ENCODE data around the gene MAP2K1. TPM values are rescaled to one million over a fixed set of nuclear protein-coding genes. Genes with fewer than 3 reads are reported as not detected.

Gene MAP2K1
- total and polyA plus RNA-seq, 4 donors: 21.9 to 57.7 (median 43.0) TPM

DNA sequence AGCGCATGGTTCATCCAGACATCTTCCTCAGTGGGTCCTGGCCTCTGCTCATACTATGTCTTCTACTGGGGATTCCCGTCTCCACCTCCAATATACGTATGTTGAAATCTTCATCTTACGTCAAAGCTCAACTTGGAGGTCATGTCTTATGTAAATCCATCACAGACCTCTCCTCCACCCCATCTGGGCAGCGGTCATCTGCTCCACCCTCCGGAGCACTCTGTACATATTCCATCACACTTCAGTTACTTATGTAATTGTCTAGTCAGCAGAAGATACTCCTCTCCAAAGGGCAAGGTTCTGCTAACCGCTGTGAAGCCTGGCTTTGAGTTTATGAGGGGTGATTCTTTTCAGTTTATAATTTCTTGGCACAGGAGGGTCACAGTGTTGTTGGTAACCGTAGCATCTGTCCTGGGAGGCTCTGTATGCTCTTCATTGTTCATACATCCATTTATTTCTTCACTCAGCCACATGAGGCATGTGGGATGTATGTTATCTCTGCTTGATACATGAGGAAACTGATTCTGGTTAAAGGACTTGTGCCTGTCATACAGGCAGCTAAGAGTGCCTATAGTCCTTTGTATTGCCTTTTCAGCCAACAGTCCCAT lies 22.1 kb downstream of the MAP2K1 start:
- no peaks in the 10 kb centered on the region for H3K27me3 ChIP-seq (ENCODE audit: control insufficient read depth in 1 of 2, insufficient read depth in 2 of 2, low read length in 1 of 2)
- intact Hi-C loops (cut with DNase I): no loop called here
- H3K27ac ChIP-seq (ENCODE audit: low read depth in 1 of 2, low read length in 2 of 2): no peak overlapping the region
- DNase-seq (no peak), ATAC-seq (ENCODE audit: low FRiP score) (no peak)
- peaks cover 0 to 8% of the 10 kb centered on the region in 2 donors for H3K4me1 ChIP-seq (ENCODE audit: control insufficient read depth in 1 of 2, insufficient read depth in 2 of 2, low read length in 2 of 2)
- no peaks in the 10 kb centered on the region for H3K9me3 ChIP-seq (ENCODE audit: control insufficient read depth, low read length)
- 94 to 95% methylated on average over 8 of the region's 8 CpGs for WGBS, 2 donors
- H3K36me3 ChIP-seq (ENCODE audit: control insufficient read depth in 1 of 2, insufficient read depth in 2 of 2, low read length in 1 of 2): no peaks in the 10 kb centered on the region
- H3K4me3 ChIP-seq (ENCODE audit: low read length in 2 of 2): no peak overlapping the region

DNA sequence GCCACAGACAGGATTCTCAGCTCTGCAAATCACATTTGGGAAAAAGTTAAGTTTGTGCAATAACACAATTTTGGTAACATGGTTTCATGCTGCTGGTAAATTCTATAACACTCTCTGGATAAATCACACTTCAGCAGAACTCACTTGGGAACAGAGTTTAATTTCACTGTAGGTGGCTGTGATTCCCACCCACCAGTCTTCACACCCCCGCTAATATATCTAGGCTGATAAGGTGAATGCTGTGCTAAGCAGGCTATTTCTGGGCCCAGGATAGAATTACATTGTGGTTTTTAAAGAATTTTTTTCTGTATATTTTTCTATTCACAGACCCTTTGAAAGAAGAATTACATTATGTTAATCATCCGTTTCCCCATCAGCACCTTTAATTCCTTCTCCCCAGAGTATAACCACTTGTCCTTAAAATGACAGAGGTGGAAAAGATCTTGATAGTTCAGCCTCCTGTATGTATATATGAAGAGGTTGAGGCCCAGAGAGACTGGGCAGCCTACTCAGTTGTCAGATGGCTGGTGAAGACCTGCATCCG lies 22.9 kb downstream of the MAP2K1 start:
- no peak for ATAC-seq (ENCODE audit: low FRiP score)
- DNase-seq: no peak

DNA sequence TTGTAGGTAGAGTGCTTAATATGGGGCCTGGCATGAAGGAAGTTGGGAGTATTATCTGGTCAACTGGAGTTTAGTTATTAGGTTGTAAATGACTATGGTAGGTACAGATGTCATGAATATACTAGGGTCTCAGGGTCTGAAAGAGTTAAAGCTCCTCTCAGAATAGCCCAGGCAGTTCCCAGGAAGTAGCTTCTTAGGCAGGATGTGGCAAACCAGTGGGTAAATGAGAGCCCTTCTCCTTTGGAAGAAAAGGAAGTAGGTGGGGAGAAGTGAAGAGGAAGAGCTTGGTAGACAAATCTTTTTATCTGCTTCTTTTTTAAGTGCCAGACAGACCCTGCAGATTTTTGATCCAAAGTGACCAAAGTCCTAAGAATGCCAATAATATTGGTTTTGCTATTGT lies 24.5 kb downstream of the MAP2K1 start:
- no peaks in the 10 kb centered on the region for H3K9me3 ChIP-seq (ENCODE audit: control insufficient read depth, low read length)
- no peak overlapping the region for H3K4me3 ChIP-seq (ENCODE audit: low read length in 2 of 2)
- intact Hi-C loops (cut with DNase I): no loop called here
- no peaks in the 10 kb centered on the region for H3K27me3 ChIP-seq (ENCODE audit: control insufficient read depth in 1 of 2, insufficient read depth in 2 of 2, low read length in 1 of 2)
- H3K4me1 ChIP-seq (ENCODE audit: control insufficient read depth in 1 of 2, insufficient read depth in 2 of 2, low read length in 2 of 2): peaks cover 0 to 1% of the 10 kb centered on the region in 2 donors
- ATAC-seq (ENCODE audit: low FRiP score) (no peak), DNase-seq (no peak)
- no peak overlapping the region for H3K27ac ChIP-seq (ENCODE audit: low read depth in 1 of 2, low read length in 2 of 2)
- no peaks in the 10 kb centered on the region for H3K36me3 ChIP-seq (ENCODE audit: control insufficient read depth in 1 of 2, insufficient read depth in 2 of 2, low read length in 1 of 2)

More for the DNA sequence above, 22.9 kb downstream of the MAP2K1 start:
- H3K36me3 ChIP-seq (ENCODE audit: control insufficient read depth in 1 of 2, insufficient read depth in 2 of 2, low read length in 1 of 2): no peaks in the 10 kb centered on the region
- H3K9me3 ChIP-seq (ENCODE audit: control insufficient read depth, low read length): no peaks in the 10 kb centered on the region
- H3K4me1 ChIP-seq (ENCODE audit: control insufficient read depth in 1 of 2, insufficient read depth in 2 of 2, low read length in 2 of 2): peaks cover 1 to 8% of the 10 kb centered on the region in 2 donors
- WGBS, 2 donors: 67 to 80% methylated on average over 3 of the region's 3 CpGs
- intact Hi-C loops (cut with DNase I): no loop called here
- no peaks in the 10 kb centered on the region for H3K27me3 ChIP-seq (ENCODE audit: control insufficient read depth in 1 of 2, insufficient read depth in 2 of 2, low read length in 1 of 2)
- H3K4me3 ChIP-seq (ENCODE audit: low read length in 2 of 2): no peak overlapping the region
- no peak overlapping the region for H3K27ac ChIP-seq (ENCODE audit: low read depth in 1 of 2, low read length in 2 of 2)

DNA sequence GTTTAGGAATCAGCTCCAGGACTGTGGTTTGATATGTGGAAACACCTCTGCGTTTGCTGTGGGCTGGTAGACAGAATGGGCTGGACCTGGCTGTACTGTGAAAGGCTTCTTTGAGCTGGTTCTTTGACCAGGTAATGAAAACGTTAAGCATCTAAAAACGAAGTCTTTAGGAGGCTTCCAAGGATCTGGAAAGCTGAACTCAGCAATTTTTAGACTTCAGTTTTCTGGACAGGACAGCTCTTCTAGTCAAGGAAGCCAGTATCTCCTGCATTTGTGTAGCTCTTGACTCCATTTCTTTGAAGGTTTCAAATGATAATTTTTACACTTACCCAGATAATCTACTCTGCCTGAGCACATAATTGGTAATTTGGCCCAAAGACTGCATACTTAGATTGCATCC lies 25.5 kb downstream of the MAP2K1 start:
- WGBS, 2 donors: 62 to 69% methylated on average over 3 of the region's 3 CpGs
- no peaks in the 10 kb centered on the region for H3K36me3 ChIP-seq (ENCODE audit: control insufficient read depth in 1 of 2, insufficient read depth in 2 of 2, low read length in 1 of 2)
- no peak for ATAC-seq (ENCODE audit: low FRiP score)
- no peaks in the 10 kb centered on the region for H3K9me3 ChIP-seq (ENCODE audit: control insufficient read depth, low read length)
- DNase-seq: no peak
- no peak overlapping the region for H3K27ac ChIP-seq (ENCODE audit: low read depth in 1 of 2, low read length in 2 of 2)
- no peak overlapping the region for H3K4me3 ChIP-seq (ENCODE audit: low read length in 2 of 2)
- peaks cover 0 to 1% of the 10 kb centered on the region in 2 donors for H3K4me1 ChIP-seq (ENCODE audit: control insufficient read depth in 1 of 2, insufficient read depth in 2 of 2, low read length in 2 of 2)
- intact Hi-C loops (cut with DNase I): no loop called here
- H3K27me3 ChIP-seq (ENCODE audit: control insufficient read depth in 1 of 2, insufficient read depth in 2 of 2, low read length in 1 of 2): no peaks in the 10 kb centered on the region

DNA sequence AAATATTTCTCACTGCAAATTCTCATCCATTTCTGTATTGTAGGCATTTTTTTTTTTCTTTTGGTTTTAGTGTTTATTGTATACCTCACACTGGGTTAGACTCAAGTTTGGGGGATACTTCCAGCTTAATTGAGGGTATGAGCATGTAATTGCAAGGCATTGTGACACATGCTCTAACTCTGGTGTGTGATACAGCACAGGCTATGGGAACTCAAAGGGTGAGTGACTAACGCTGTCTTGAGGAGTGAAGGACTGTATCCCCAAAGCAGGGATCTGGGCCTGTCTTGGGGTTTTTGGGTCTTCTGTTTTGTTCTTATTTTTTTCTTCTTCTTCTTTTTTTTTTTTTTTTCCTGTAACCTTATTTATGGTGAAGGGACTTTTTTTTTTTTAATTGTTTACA lies 26.9 kb downstream of the MAP2K1 start:
- ATAC-seq (ENCODE audit: low FRiP score): no peak
- no peaks in the 10 kb centered on the region for H3K36me3 ChIP-seq (ENCODE audit: control insufficient read depth in 1 of 2, insufficient read depth in 2 of 2, low read length in 1 of 2)
- no peak for DNase-seq
- intact Hi-C loops (cut with DNase I): no loop called here
- H3K4me3 ChIP-seq (ENCODE audit: low read length in 2 of 2): no peak overlapping the region
- H3K4me1 ChIP-seq (ENCODE audit: control insufficient read depth in 1 of 2, insufficient read depth in 2 of 2, low read length in 2 of 2): peaks cover 0 to 3% of the 10 kb centered on the region in 2 donors
- H3K9me3 ChIP-seq (ENCODE audit: control insufficient read depth, low read length): no peaks in the 10 kb centered on the region
- WGBS, 2 donors: 98 to 100% methylated on average over 1 of the region's 1 CpG
- H3K27ac ChIP-seq (ENCODE audit: low read depth in 1 of 2, low read length in 2 of 2): no peak overlapping the region
- no peaks in the 10 kb centered on the region for H3K27me3 ChIP-seq (ENCODE audit: control insufficient read depth in 1 of 2, insufficient read depth in 2 of 2, low read length in 1 of 2)

DNA sequence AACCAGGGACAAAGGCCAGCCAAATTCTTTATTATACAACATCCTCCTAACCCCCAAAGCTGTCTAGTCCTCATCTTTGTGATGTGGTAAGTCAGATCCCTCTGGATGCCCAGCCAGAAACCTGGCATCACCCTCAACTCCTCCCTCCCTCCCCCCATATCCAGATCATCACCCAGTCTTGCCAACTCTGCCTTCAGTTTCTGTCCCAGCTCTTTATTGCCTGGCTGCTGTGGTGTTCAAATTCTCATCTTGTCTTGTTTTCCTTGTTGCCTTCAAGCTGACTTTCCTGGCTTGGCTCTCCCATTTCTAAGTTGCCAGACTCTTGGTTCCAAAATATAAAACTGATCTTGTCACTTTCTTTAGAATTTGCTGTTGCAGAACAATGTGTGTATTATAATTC lies 28.6 kb downstream of the MAP2K1 start:
- intact Hi-C loops (cut with DNase I): no loop called here
- Histone ChIP-seq H3K36me3 (ENCODE audit: control insufficient read depth in 1 of 2, insufficient read depth in 2 of 2, low read length in 1 of 2) (no peaks in the 10 kb centered on the region), H3K4me3 (ENCODE audit: low read length in 2 of 2) (no peak overlapping the region), H3K27me3 (ENCODE audit: control insufficient read depth in 1 of 2, insufficient read depth in 2 of 2, low read length in 1 of 2) (no peaks in the 10 kb centered on the region), H3K27ac (ENCODE audit: low read depth in 1 of 2, low read length in 2 of 2) (no peak overlapping the region), H3K9me3 (ENCODE audit: control insufficient read depth, low read length) (no peaks in the 10 kb centered on the region), H3K4me1 (ENCODE audit: control insufficient read depth in 1 of 2, insufficient read depth in 2 of 2, low read length in 2 of 2) (peaks cover 0 to 3% of the 10 kb centered on the region in 2 donors)
- DNase-seq: no peak
- no peak for ATAC-seq (ENCODE audit: low FRiP score)

DNA sequence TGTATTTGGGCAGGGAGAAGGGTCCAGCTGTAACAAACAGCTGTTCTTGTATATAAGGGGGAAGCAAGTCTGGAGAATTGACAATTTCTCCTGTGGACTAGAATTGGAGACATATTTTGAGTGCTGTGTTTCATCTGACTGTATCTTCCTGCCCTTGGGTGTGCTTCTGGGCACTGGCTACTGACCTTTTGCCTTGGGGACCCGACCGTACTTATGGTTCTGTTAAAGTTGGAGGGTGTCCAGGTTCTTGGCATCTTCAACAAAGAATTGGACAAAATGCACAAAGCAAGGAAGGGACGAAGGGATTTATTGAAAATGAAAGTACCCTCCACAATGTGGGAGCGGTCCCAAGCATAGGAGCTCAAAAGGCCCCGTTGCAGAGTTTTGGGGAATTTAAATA lies 31.0 kb downstream of the MAP2K1 start:
- Histone ChIP-seq H3K27me3 (ENCODE audit: control insufficient read depth in 1 of 2, insufficient read depth in 2 of 2, low read length in 1 of 2) (no peaks in the 10 kb centered on the region), H3K9me3 (ENCODE audit: control insufficient read depth, low read length) (no peaks in the 10 kb centered on the region), H3K4me3 (ENCODE audit: low read length in 2 of 2) (no peak overlapping the region), H3K4me1 (ENCODE audit: control insufficient read depth in 1 of 2, insufficient read depth in 2 of 2, low read length in 2 of 2) (peaks cover 0 to 3% of the 10 kb centered on the region in 2 donors), H3K27ac (ENCODE audit: low read depth in 1 of 2, low read length in 2 of 2) (no peak overlapping the region), H3K36me3 (ENCODE audit: control insufficient read depth in 1 of 2, insufficient read depth in 2 of 2, low read length in 1 of 2) (no peaks in the 10 kb centered on the region)
- ATAC-seq (ENCODE audit: low FRiP score) (no peak), DNase-seq (no peak)
- WGBS, 2 donors: 38 to 40% methylated on average over 5 of the region's 5 CpGs
- intact Hi-C loops (cut with DNase I): no loop called here

DNA sequence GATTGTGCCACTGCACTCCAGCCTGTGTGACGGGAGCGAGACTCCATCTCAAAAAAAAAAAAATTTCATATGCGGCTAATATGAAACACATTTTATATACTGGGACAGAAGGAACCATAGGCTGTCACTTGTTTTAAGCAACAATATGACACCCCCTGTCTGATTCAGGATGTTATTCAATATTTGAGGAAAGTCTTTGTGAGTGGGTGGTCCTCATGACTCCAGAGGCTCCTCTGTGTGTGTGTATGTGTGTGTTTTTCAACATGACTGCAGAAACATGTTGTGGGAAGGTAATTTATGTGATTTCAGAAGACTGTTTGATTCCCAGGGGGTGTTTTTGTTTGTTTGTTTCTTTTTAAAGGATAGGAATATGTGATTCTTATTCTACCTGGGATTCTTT lies 32.8 kb downstream of the MAP2K1 start:
- ATAC-seq (ENCODE audit: low FRiP score): no peak
- Histone ChIP-seq H3K27me3 (ENCODE audit: control insufficient read depth in 1 of 2, insufficient read depth in 2 of 2, low read length in 1 of 2) (no peaks in the 10 kb centered on the region), H3K4me1 (ENCODE audit: control insufficient read depth in 1 of 2, insufficient read depth in 2 of 2, low read length in 2 of 2) (peaks cover 0 to 2% of the 10 kb centered on the region in 2 donors), H3K9me3 (ENCODE audit: control insufficient read depth, low read length) (no peaks in the 10 kb centered on the region), H3K4me3 (ENCODE audit: low read length in 2 of 2) (no peak overlapping the region), H3K27ac (ENCODE audit: low read depth in 1 of 2, low read length in 2 of 2) (no peak overlapping the region), H3K36me3 (ENCODE audit: control insufficient read depth in 1 of 2, insufficient read depth in 2 of 2, low read length in 1 of 2) (no peaks in the 10 kb centered on the region)
- no peak for DNase-seq
- intact Hi-C loops (cut with DNase I): no loop called here
- WGBS, 2 donors: 97 to 99% methylated on average over 3 of the region's 3 CpGs

DNA sequence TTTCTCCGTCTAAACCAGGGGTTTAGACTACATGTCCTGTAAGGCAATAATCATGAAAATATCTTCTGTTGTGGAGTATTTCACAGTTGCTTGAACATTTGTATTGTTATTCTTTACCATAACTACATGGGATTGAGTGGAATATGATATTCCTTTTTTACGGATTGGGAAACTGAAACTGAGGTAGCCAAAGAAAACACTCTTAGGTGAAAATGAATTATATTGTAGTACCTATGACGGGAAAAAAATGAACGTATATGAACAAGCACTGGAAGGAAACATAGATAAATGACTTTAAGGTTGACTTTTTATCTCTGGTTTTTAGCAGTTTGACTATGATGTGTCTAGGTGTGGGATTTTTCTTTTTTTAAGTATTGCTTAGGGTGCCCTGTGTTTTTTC lies 35.6 kb downstream of the MAP2K1 start:
- no peaks in the 10 kb centered on the region for H3K27me3 ChIP-seq (ENCODE audit: control insufficient read depth in 1 of 2, insufficient read depth in 2 of 2, low read length in 1 of 2)
- DNase-seq (no peak), ATAC-seq (ENCODE audit: low FRiP score) (no peak)
- no peak overlapping the region for H3K4me3 ChIP-seq (ENCODE audit: low read length in 2 of 2)
- H3K36me3 ChIP-seq (ENCODE audit: control insufficient read depth in 1 of 2, insufficient read depth in 2 of 2, low read length in 1 of 2): no peaks in the 10 kb centered on the region
- WGBS, 2 donors: 80 to 85% methylated on average over 4 of the region's 4 CpGs
- no peaks in the 10 kb centered on the region for H3K9me3 ChIP-seq (ENCODE audit: control insufficient read depth, low read length)
- peaks cover 0 to 2% of the 10 kb centered on the region in 2 donors for H3K4me1 ChIP-seq (ENCODE audit: control insufficient read depth in 1 of 2, insufficient read depth in 2 of 2, low read length in 2 of 2)
- intact Hi-C loops (cut with DNase I): no loop called here
- no peak overlapping the region for H3K27ac ChIP-seq (ENCODE audit: low read depth in 1 of 2, low read length in 2 of 2)

Measured in aorta (tissue), 5 donors.